HG02798 (cell line): ENCODE results near the gene PHACTR4.
"Not testable (repeated sequence)": the region's sequence is repeated elsewhere in the genome, so short reads cannot be mapped to it uniquely, and the experiment has no call there.

ENCODE experiments used
- ATAC-seq: cut with Tn5 transposase; IDR thresholded peaks from one replicate; pipeline ENCODE4 v1.9.1; 2021; ENCODE audit warnings: mild to moderate bottlenecking; ENCODE audit not compliant: unreplicated experiment, poor library complexity

PHACTR4 gene

DNA sequence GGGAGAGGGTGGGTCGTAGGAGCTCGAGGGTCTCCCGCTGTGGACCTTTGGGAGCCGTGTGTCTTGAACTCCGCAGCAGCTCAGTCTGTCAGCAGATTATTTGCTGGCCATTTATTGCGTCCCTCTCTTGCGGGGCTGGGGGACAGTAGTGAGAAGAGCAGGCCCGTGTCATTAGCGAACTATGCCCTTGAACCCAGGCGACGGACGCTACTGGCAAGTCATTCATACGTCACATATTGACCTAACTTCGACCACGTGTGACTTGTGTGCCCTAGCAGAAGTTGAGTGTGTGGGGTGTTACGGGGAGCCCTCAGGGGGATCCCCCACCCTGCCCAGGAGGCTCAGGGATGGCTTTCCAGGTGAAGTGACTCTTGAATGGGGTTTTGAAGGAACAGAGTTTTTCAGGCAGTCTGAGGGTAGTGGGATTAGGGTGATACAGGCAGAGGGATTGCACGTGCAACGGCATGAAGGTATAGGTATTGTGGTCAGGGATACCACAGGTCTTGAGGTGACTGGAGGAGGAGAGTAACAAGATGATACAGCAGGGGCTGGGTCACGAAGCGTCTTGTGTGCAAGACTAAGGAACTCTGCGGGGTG, 149.3 kb downstream of the PHACTR4 start:
- ATAC-seq = peak; percentile 14

DNA sequence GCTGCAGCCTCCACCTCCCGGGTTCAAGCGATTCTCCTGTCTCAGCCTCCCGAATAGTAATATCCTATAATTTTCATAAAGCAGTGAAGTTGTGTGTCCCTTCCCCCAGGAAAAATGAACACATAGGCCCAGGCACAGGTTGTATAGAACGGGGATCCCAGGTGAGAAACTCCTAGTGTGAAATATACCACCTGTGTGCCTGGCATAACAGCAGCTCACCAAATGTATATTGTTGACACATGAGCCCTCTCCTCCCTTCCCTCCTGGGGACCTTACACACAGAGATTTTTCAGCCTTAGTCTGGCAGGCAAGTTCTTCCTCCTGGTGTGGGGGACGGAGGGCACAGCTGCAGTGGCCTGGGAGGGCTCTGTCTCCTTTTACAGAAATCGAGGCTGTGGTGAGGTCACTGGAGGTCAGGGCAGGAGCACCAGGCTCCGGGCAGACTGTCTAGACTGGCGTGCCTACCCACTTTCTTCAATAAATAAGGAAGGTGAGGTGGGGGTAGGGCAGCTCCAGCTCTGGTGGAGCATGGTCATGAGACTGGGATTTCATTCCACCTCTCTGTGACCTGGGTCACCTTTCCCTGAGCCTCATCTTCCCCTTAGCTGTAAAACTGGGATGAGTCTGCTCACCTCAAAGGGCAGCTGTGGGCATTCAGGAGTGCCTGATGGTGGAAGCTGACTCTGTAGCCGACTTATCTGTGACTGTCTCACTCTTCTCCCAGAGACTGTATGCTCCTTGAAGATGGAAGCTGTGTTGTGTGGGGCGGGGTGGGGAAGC, 150.6 kb downstream of the PHACTR4 start:
- ATAC-seq = no peak

DNA sequence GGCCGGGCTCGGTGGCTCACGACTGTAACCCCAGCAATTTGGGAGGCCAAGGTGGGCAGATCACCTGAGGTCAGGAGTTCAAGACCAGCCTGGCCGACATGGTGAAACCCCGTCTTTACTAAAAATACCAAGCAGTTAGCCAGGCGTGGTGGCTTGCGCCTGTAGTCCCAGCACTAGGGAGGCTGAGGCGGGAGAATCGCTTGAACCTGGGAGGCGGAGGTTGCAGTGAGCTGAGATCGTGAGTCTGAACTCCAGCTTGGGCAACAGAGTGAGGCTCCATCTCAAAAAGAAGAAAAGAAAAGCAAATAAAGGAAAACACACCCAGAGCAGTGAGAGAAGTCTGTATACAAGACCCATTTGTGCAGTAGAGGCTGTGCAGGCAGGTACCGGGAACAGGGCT, 151.3 kb downstream of the PHACTR4 start:
- ATAC-seq = not testable (repeated sequence)

DNA sequence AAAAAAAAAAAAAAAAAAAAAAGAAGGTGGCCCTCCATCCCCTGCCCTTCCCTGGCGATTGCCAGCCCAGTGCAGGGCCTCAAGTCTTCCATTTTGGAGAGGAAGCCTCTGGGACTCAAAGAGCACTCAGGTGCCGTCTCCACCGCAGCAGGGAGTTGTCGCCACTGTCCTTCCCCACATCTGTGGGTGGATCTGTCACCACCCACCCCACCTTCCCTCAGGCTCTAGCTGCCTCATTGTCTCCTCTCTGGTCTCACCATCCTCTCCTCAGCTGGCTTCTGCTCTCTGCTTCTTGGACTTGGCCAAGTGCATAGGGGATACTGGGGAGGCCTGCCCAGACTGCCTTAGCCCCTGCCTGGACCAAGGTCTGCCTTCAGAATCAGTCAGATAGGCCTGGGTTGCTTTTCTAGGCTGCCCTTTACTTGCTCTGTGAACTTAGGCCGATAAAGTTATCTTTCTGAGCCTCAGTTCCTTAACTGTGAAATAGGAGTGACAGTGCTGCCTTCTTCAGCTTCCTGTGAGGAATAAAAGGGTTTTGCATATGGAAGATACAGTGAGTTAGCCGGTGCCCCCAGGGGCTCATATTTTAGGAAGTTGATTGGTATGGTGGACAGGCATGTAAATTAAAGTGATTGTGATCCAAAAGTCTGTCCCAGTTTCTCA, 152.1 kb downstream of the PHACTR4 start:
- no peak for ATAC-seq

DNA sequence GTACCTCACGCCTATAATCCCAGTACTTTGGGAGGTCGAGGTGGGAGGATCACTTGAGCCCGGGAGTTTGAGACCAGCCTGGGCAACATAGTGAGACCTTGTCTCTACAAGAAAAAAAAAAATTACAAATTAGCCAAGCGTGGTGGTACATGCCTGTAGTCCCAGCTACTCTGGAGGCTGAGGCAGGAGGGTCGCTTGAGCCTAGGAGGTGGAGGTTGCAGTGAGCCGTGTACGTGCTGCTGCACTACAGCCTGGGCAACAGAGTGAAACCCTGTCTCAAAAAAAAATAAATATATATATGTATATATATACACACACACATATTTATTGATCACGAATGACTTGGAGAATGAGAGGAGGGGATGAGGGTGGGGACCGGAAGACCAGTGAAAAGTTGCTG, 153.0 kb downstream of the PHACTR4 start:
- ATAC-seq = not testable (repeated sequence)

DNA sequence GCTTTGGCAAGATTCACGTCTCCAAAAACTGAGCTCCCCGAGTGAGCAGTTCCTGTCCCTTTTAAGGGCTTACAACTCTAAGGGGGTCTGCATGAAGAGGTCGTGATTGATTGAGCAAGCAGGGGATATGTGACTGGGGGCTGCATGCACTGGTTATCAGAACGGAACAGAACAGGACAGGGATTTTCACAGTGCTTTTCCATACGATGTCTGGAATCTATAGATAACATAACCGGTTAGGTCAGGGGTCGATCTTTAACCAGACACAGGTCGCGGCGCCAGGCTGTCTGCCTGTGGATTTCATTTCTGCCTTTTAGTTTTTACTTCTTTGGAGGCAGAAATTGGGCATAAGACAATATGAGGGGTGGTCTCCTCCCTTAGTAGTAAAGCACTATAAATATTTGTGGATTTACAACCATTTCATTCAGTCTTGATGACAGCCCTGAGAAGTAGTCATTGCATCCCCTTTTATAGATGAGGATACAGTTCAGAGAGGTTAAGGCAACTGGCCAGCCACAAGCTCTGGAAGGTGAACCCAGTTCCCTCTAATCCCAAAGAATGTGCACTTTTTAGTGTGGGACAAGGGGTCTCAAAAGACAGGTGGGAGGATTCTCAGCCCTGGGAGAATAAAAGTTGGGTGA, 155.6 kb downstream of the PHACTR4 start:
- ATAC-seq = not testable (repeated sequence)

DNA sequence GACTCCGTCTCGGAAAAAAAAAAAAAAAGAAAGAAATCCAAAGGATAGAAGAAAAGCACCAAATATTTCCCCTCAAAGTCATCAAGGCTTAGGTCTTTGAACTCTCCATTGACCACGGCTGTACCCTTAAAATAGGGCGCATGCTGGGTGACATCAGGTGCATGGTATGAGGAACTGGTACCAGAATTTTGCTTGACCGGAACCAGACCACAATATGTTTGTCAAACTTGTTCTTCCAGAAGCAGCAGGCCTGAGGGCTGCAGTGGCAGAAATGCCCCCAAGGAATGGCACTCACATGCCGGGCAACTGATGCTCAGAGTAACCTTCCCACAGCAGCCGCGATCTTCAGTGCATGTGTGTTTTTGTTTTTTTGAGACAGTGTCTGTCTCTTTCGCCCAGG, 157.3 kb downstream of the PHACTR4 start:
- ATAC-seq = no peak

DNA sequence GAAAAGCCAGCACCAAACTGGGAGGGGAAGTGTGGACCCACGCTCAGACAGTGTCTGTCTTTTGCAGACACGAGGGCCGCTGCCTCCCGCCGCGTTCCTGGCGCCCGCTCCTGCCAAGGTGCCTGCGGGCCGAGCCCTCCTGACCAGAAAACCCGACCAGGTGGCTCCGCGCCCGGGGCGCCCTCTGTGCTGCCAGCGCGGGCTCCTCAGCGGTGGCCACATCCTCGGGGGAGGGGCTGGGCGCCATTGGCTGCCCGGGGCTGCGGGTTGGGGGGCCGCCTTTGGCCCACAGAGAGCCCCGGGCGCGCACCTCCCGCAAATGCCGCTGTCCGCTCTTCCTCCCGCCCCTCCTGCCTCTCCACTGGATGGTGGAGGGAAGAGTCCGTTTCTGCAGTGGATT, 160.9 kb downstream of the PHACTR4 start:
- no peak for ATAC-seq

DNA sequence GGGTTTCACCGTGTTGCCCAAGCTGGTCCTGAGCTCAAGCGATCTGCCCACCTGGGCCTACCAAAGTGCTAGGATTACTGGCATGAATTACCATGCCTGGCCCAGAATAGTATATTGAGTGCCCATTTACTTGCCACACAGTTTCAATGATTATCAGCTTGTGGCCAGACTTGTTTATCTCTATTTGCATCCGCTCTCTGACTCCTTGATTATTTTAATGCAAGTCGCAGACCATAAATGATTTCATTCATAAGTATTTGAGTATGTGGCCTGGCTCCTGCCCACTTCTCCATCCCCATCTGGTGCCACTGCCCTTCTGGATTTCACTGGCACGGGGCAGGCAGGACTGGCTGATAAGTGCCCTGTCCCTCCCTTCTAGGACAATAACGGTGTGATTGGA, 165.1 kb downstream of the PHACTR4 start:
- no peak for ATAC-seq

DNA sequence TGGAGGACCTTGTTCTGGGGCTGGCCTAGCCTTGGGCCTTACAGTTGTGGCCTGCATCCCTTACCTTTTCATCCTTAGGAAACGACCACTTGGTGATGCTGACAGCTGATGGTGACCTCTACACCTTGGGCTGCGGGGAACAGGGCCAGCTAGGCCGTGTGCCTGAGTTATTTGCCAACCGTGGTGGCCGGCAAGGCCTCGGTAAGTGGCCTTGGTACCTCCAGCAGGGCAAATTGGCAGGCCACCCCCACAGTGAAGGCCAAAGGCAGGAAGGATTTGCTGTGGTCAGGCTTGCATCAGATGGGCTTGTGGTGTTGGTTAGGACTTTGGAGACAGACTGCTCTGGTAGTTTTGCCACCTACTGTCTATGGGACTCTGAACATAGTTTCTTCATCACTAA, 165.6 kb downstream of the PHACTR4 start:
- no peak for ATAC-seq

DNA sequence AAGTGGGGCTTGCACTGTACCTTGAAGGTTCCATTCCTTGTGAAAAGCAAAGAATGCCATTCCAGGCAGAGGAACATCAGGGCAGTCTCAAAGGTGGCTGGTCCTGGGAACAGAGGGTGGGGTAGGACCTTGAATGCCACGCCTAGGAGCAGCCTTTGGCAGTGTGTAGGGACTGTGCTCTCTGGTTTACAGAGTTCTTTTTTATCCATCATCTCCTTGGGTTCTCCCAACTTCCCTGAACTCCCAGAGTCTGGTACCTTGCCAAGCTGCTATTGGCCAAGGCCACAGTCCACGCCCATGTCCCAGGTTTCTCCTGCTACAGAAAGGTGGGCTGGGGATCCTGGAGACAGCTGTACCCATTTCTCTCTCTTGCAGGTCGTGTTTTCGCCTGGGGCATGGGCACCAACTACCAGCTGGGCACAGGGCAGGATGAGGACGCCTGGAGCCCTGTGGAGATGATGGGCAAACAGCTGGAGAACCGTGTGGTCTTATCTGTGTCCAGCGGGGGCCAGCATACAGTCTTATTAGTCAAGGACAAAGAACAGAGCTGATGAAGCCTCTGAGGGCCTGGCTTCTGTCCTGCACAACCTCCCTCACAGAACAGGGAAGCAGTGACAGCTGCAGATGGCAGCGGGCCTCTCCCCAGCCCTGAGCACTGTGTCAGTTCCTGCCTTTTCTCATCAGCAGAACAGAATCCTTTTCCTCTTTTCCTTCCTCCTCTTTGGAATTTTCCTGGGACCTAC, 168.1 kb downstream of the PHACTR4 start:
- ATAC-seq = no peak

DNA sequence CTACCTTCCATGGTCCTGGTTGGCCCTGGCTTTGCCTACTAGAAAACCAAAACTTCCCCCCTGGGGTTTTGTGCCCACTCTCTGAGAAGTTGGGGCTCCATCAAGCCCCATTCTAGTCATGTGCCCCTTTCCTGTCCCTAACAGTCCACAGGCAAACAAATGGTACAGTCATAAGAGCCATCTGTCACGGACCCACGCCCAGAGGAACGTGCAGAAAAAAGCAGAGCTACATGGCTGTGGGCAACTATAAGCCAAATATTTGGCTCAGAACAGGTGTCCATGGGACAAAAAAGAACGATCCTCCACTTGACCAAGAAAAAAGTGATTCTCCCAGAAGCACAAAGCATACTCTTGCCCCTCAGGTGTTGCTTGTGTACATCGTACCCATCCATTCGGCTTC, 168.7 kb downstream of the PHACTR4 start:
- no peak for ATAC-seq

DNA sequence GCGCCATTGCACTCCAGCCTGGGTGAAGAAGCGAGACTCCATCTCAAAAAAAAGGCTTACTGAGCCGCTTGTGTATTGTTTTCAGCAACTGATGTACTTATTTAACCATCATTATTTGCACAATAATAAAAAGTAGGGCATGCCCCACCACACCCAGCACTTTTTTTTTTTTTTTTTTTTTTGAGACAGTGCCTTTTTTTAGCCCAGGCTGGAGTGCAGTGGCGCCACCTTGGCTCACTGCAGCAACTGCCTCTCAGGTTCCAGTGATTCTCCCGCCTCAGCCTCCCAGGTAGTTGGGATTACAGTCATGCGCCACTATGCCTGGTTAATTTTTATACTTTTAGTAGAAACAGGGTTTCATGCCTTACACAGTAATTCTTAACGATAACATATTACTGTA, 171.1 kb downstream of the PHACTR4 start:
- no peak for ATAC-seq

DNA sequence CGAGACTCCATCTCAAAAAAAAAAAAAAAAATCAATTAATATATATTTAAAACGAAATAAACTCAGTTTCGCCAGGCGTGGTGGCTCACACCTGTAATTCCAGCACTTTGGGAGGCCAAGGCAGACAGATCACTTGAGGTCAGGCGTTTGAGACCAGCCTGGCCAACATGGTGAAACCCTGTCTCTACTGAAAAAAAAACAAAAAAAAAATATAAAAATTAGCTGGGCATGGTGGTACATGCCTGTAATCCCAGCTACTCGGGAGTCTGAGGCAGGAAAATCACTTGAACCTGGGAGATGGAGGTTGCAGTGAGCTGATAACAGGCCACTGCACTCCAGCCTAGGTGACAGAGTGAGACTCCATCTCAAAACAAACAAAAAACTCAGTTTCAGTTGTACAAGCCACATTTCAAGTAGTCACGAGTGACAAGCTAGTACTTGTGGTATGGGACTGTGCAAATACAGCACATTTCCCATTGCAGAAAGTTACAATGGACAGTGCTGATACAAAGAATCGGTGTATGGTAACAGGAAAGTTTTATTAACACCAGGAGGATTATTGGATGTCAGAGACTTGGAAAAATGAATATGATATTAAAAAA, 172.0 kb downstream of the PHACTR4 start:
- ATAC-seq = not testable (repeated sequence)

DNA sequence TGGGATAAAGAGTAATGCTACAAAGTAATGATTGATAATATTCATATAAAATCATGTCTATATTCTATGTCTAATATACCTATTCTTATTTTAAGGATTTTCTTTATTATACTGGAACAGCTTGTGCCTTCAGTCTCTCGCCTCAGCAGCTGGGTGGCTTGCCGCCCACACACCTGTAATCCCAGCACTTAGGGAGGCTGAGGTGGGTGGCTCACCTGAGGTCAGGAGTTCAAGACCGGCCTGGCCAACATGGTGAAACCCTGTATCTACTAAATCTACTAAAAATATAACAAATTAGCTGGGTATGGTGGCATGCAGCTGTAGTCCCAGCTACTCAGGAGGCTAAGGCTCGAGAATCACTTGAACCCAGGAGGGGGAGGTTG, 175.7 kb downstream of the PHACTR4 start:
- ATAC-seq = no peak

DNA sequence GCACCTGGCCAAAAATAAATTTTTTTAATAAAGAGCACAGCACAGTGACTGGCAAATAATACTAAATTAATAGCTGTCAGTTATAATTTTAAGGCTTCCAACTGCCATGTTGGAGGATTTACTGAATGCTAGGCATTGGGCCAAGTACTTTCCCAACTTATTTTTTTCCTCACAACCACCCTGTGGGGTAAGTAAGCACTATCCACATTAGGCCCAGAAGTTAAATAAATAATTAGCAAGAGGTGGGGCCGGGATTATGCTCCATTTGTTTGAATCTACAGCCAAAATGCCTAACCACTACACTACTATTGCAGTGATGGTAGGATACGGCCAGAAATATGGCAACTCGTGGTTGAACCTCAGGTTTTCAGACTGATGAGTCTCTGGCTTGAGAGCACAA, 178.8 kb downstream of the PHACTR4 start:
- no peak for ATAC-seq
